ENCODE results near the gene FHL1. TPM values are rescaled to one million over a fixed set of nuclear protein-coding genes. Genes with fewer than 3 reads are reported as not detected.

FHL1 gene
- total RNA-seq, 6 donors from 2014 or later, result 114 to 426 (median 255) TPM

GRCh38 chrX:136200466-136200865, 53.1 kb downstream of the FHL1 start:
- Histone ChIP-seq H3K27me3 (no peaks in the 10 kb centered on the region), H3K36me3 (no peaks in the 10 kb centered on the region), H3K4me1 (peaks cover 0 to 27% (median 21%) of the 10 kb centered on the region in 4 donors), H3K4me3 (no peak overlapping the region), H3K27ac (peak overlapping the region; percentile 5 to 46 (median 22)), H3K9me3 (no peaks in the 10 kb centered on the region)
- DNase-seq, result no peak
- peak in 1 of 2 donors; percentile 34 for ATAC-seq (ENCODE audit: low FRiP score in 2 of 2)
- peak in 1 of 6 experiments; percentile 36 for TF ChIP-seq CTCF (IDR thresholded peaks at IDR 0.05)
- no peak for TF ChIP-seq EP300 (IDR thresholded peaks at IDR 0.05)
- WGBS, 2 donors, result 48 to 83% methylated on average over 2 of the region's 2 CpGs

GRCh38 chrX:136201601-136202000, 54.3 kb downstream of the FHL1 start:
- H3K4me1 ChIP-seq, result peaks cover 0 to 30% (median 21%) of the 10 kb centered on the region in 4 donors
- TF ChIP-seq EP300 (IDR thresholded peaks at IDR 0.05), result no peak
- no peaks in the 10 kb centered on the region for H3K9me3 ChIP-seq
- ATAC-seq (ENCODE audit: low FRiP score in 2 of 2), result no peak
- H3K36me3 ChIP-seq, result no peaks in the 10 kb centered on the region
- H3K27ac ChIP-seq, result peak overlapping the region in 1 of 4 donors; percentile 44
- 87 to 98% methylated on average over 5 of the region's 5 CpGs for WGBS, 2 donors
- H3K27me3 ChIP-seq, result no peaks in the 10 kb centered on the region
- DNase-seq, result no peak
- H3K4me3 ChIP-seq, result no peak overlapping the region

- TF ChIP-seq EP300 (IDR thresholded peaks at IDR 0.05) (peak in 1 of 4 donors; percentile 19), POLR2AphosphoS5 (IDR thresholded peaks at IDR 0.05) (no peak)
- no peak overlapping the region for H3K4me3 ChIP-seq
- H3K27ac ChIP-seq, result peak overlapping the region in 2 of 4 donors; percentile 42 to 44
- DNase-seq (no peak), ATAC-seq (ENCODE audit: low FRiP score in 2 of 2) (peak in 1 of 2 donors; percentile 23)
- WGBS, 2 donors, result 34 to 51% methylated on average over 5 of the region's 5 CpGs
- peaks cover 0 to 25% (median 21%) of the 10 kb centered on the region in 4 donors for H3K4me1 ChIP-seq
- no peaks in the 10 kb centered on the region for H3K9me3 ChIP-seq
- H3K36me3 ChIP-seq, result peaks cover 0 to 8% (median 0%) of the 10 kb centered on the region in 4 donors
- H3K27me3 ChIP-seq, result no peaks in the 10 kb centered on the region
These were observed 55.6 kb downstream of the FHL1 start for GRCh38 chrX:136202889-136203288.

GRCh38 chrX:136203438-136203837, 56.1 kb downstream of the FHL1 start:
- ATAC-seq (ENCODE audit: low FRiP score in 2 of 2), result no peak
- H3K36me3 ChIP-seq, result peaks cover 0 to 13% (median 0%) of the 10 kb centered on the region in 4 donors
- H3K27me3 ChIP-seq, result no peaks in the 10 kb centered on the region
- no peaks in the 10 kb centered on the region for H3K9me3 ChIP-seq
- no peak for DNase-seq
- no peak overlapping the region for H3K4me3 ChIP-seq
- TF ChIP-seq POLR2A (IDR thresholded peaks at IDR 0.05) (no peak), EP300 (IDR thresholded peaks at IDR 0.05) (no peak), CTCF (IDR thresholded peaks at IDR 0.05) (no peak), POLR2AphosphoS5 (IDR thresholded peaks at IDR 0.05) (no peak)
- H3K4me1 ChIP-seq, result peaks cover 0 to 25% (median 21%) of the 10 kb centered on the region in 4 donors
- peak overlapping the region in 3 of 4 donors; percentile 20 to 65 (median 60) for H3K27ac ChIP-seq

GRCh38 chrX:136203951-136204350, 56.6 kb downstream of the FHL1 start:
- Histone ChIP-seq H3K9me3 (no peaks in the 10 kb centered on the region), H3K4me1 (peaks cover 0 to 27% (median 21%) of the 10 kb centered on the region in 4 donors), H3K27me3 (no peaks in the 10 kb centered on the region), H3K36me3 (peaks cover 0 to 15% (median 0%) of the 10 kb centered on the region in 4 donors), H3K4me3 (no peak overlapping the region), H3K27ac (peak overlapping the region in 3 of 4 donors; percentile 20 to 65 (median 60))
- ATAC-seq (ENCODE audit: low FRiP score in 2 of 2) (no peak), DNase-seq (no peak)
- TF ChIP-seq CTCF (IDR thresholded peaks at IDR 0.05), result no peak
- TF ChIP-seq POLR2AphosphoS5 (IDR thresholded peaks at IDR 0.05), result no peak
- no peak for TF ChIP-seq EP300 (IDR thresholded peaks at IDR 0.05)
- TF ChIP-seq POLR2A (IDR thresholded peaks at IDR 0.05), result no peak
- 29 to 31% methylated on average over 3 of the region's 3 CpGs for WGBS, 2 donors

- Histone ChIP-seq H3K36me3 (peaks cover 0 to 18% (median 0%) of the 10 kb centered on the region in 4 donors), H3K9me3 (no peaks in the 10 kb centered on the region), H3K4me3 (peak overlapping the region in 2 of 4 donors; percentile 1 to 26), H3K27ac (peak overlapping the region in 3 of 4 donors; percentile 20 to 65 (median 60)), H3K4me1 (peaks cover 0 to 33% (median 24%) of the 10 kb centered on the region in 4 donors), H3K27me3 (no peaks in the 10 kb centered on the region)
- DNase-seq, result no peak
- WGBS, 2 donors, result 12 to 38% methylated on average over 1 to 2 of the region's 2 CpGs
- TF ChIP-seq CTCF (IDR thresholded peaks at IDR 0.05), result no peak
- TF ChIP-seq EP300 (IDR thresholded peaks at IDR 0.05), result peak in 1 of 4 donors; percentile 1
- peak in 1 of 2 donors; percentile 19 for TF ChIP-seq POLR2AphosphoS5 (IDR thresholded peaks at IDR 0.05)
- TF ChIP-seq POLR2A (IDR thresholded peaks at IDR 0.05), result no peak
- ATAC-seq (ENCODE audit: low FRiP score in 2 of 2), result peak; percentile 41 to 89
These were observed 57.2 kb downstream of the FHL1 start for GRCh38 chrX:136204571-136204970.

Data from upper lobe of left lung (tissue), 6 donors.